Posterior cingulate gyrus (tissue), 11 donors: ENCODE data around the gene LY6G6D.

Source experiments
- DNase-seq, 10 donors: peaks; one replicate each; pipeline versions ENCODE4 v3.0.0 to v3.0.0-alpha.2; 2020 to 2021; ENCODE audit warnings: mixed read lengths in 3 of 10
- intact Hi-C: fragments of 100-400 bp; cut with DNase I; formaldehyde crosslinking; loops from one replicate; pipeline ENCODE4 v1.15.1; 2023

Gene LY6G6D, protein sequence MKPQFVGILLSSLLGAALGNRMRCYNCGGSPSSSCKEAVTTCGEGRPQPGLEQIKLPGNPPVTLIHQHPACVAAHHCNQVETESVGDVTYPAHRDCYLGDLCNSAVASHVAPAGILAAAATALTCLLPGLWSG

DNA sequence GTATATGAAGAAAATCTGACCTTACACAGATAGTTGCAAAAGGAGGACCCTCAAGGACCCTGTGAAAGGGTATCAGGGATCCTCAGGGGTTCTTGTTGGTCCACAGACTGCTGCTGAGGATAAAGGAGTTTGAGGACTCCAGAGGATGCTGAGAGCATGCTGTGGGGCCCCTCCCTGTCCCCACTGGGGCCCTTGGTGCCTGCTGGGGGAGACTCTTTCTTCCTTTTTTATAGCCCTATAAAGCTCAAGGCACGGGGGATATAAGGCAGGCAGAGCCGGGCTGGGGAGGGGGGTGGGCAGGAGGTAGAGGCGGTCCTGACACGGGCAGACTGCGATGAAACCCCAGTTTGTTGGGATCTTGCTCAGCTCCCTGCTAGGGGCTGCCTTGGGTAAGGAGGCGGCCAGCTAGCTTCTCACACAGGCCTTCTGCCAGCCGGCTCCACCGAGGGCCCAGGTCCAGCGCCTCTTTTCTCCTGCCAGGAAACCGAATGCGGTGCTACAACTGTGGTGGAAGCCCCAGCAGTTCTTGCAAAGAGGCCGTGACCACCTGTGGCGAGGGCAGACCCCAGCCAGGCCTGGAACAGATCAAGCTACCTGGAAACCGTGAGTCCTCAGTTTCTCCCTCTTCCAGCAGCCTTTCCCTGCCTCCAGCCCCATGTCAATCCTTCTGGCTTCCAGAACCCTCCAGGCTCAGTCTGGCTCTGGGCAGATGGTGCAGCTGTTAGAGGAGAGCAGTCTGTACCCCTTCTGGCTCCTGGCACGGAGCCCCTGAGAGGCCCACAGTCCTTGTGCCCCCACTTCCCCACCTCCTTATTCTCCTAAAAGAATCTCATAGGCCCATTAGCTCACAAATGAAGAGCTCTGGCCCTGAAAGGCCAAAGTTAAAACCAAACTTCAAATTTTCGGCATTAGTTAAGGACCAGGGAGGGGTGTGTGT lies at the start of gene LY6G6D:
Gene LY6G6D (plus strand): TSS at position 327 of the 937 bp plus-strand sequence. CDS start 8 bp downstream, at position 335.
- DNase-seq = no peak
- intact Hi-C loops = no loop called here

GRCh38 chr6:31665501-31666336 lies 49.4 kb upstream of the LY6G6D start, which contains the start of gene CSNK2B:
Gene CSNK2B (plus strand): TSS chr6:31666080. CDS start chr6:31666832, 752 bp downstream.
- intact Hi-C loops = no loop called here
- peak; percentile 99 to 100 (median 100) for DNase-seq

DNA sequence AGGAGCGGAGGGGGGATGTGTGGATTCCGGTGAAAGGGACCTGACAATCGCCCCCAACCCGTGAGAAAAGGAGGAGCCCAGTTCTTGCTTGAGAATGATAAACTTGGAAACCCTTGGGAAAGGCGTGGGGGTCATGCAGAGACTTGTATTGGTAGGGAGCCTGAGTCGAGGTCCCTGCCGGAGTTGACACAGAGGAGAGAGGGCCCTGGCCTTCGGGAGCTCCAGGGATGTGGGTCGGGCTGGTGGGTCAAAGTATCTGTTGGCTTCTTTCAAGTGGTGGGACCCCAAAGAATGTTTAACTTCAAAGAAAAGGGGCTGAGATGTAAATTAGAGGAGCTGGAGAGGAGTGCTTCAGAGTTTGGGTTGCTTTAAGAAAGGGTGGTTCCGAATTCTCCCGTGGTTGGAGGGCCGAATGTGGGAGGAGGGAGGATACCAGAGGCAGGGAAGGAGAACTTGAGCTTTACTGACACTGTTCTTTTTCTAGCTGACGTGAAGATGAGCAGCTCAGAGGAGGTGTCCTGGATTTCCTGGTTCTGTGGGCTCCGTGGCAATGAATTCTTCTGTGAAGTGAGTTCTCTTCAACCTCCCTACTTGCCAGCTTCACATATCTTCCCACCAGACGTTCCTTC lies 48.7 kb upstream of the LY6G6D start:
- intact Hi-C loops = no loop called here
- DNase-seq = no peak

GRCh38 chr6:31669676-31670075 lies 45.5 kb upstream of the LY6G6D start, which contains the start of gene LY6G5B:
Gene LY6G5B (plus strand): TSS chr6:31669976. CDS start chr6:31670951, 975 bp downstream.
- peak in 1 of 10 donors; percentile 31 for DNase-seq
- intact Hi-C loops = no loop called here

- peak in 1 of 10 donors; percentile 21 for DNase-seq
- intact Hi-C loops = no loop called here
Measured at GRCh38 chr6:31676322-31676903, 38.7 kb upstream of the LY6G6D start.

- intact Hi-C loops = no loop called here
- DNase-seq = peak in 1 of 10 donors; percentile 1
Measured at GRCh38 chr6:31676904-31677303, 38.2 kb upstream of the LY6G6D start.

GRCh38 chr6:31677955-31678354 lies 37.2 kb upstream of the LY6G6D start:
- intact Hi-C loops = no loop called here
- DNase-seq = no peak

DNA sequence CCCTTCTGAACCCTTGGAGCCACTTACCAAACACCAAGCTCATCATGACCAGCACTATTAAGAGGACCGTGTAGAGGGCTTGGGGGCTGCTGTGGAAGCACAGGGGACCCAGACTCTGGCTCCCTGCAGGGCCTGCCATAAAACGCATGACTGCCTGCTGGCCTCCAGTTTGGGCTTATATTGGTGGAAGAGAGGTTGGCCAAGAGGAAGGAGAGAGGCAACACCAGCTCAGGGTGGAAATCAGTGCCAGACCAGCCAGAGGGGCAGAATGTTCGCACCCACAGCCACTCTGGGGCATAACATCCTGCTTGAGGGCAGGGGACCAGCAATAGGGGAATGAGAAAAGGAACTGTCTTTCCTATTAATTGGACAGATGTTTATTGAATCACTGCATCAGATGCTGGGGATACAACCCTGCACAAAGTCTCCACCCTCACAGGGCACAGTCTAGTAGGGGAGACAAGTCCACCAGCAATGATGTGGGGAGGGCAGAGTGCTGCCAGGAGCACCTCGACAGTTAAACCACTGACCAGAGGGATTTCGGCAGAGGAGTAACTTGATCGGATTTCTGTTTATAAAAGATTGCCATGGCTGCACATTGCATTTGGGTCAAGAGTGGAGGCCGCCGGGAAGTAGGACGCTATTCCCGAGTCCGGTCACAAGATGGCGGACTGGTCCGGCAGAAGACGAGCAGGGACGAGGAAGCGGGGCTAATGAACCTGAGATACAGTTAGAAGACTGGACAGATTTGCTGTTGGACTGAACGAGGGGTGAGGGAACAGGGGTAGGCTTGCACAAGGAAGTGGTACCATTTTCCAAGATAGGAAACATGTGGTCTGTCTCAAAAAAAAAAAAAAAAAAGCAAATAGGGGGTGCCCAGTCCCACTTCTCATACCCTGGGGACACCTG lies 34.7 kb upstream of the LY6G6D start, which contains the start of gene LY6G5C:
Gene LY6G5C (minus strand): TSS at position 842 of the 909 bp plus-strand sequence. CDS start 694 bp downstream, at position 148.
- peak; percentile 65 to 97 (median 81) for DNase-seq
- intact Hi-C loops = loop anchor here (2.0 to 5.0 kb wide), 2 partner anchors 154 to 272 kb away; no protein-coding TSS in a partner anchor

- peak in 8 of 10 donors; percentile 22 to 92 (median 52) for DNase-seq
Measured at GRCh38 chr6:31681135-31681671, 33.9 kb upstream of the LY6G6D start.

GRCh38 chr6:31683591-31683990 lies 31.6 kb upstream of the LY6G6D start:
- DNase-seq = no peak
- intact Hi-C loops = loop anchor here (5.0 kb wide), 1 partner anchor 269 kb away; no protein-coding TSS in a partner anchor

More at GRCh38 chr6:31681135-31681671, 33.9 kb upstream of the LY6G6D start:
- intact Hi-C loops = loop anchor here (2.0 to 5.0 kb wide), 2 partner anchors 154 to 271 kb away; no protein-coding TSS in a partner anchor

- intact Hi-C loops = no loop called here
- peak in 1 of 10 donors; percentile 35 for DNase-seq
Measured at GRCh38 chr6:31686483-31686882, 28.7 kb upstream of the LY6G6D start.

DNA sequence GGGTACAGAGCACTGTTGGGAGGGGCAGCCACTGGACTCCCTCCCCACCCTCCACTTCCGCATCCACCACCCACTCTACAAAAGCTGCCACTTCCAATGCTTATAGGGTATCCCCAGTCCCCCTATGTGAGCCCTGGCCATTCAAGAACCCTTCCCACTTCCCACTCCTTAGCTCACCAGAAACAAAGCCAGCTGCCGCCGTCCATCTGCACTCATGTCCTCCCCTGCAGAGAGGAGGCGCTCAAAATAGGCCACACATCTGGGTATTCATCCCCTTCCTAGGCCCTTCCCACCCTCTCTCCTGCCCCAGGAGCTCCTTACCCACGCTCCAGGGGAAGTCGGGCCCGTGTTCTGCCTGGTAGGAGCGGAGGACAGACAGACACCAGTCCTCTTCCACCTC lies 27.8 kb upstream of the LY6G6D start:
- intact Hi-C loops = no loop called here

GRCh38 chr6:31687860-31688693 lies 27.1 kb upstream of the LY6G6D start:
- intact Hi-C loops = no loop called here
- DNase-seq = peak in 1 of 10 donors; percentile 63

More for the DNA sequence above, 27.8 kb upstream of the LY6G6D start:
- peak in 1 of 10 donors; percentile 57 for DNase-seq

GRCh38 chr6:31689249-31690110 lies 25.7 kb upstream of the LY6G6D start:
- intact Hi-C loops = no loop called here
- DNase-seq = peak in 1 of 10 donors; percentile 43

- intact Hi-C loops = no loop called here
- DNase-seq = no peak
Measured at GRCh38 chr6:31690231-31691077, 24.7 kb upstream of the LY6G6D start.
